GM21576 (cell line): Measurements from ENCODE around the gene NFE2.

Experiments
- ATAC-seq: cut with Tn5 transposase; IDR thresholded peaks from one replicate; pipeline ENCODE4 v1.9.1; 2021; ENCODE audit warnings: mild to moderate bottlenecking, moderate library complexity; ENCODE audit not compliant: unreplicated experiment

NFE2 gene

GRCh38 chr12:54253240-54253639 is 47.6 kb downstream of the NFE2 start:
- no peak for ATAC-seq

- ATAC-seq = no peak
These were observed 49.0 kb downstream of the NFE2 start for GRCh38 chr12:54251667-54252284.

DNA sequence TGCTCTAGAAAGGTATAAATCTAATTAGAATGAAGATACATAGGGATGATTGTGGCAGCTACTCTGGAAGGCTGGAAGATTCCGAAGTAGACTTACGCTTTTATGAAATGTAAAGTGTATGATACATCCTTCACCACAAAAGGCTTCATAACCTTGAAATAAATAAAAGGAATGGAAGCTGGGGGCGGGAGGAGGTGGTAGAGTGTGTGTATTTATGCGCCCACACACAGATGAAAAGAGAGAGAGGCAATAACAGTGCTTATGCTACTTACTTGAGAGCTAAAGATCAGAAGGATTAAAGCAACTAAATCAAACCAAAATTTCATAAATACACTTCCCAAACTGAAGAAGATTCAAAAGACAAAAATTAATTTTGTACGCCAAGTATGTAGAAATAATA is 51.3 kb downstream of the NFE2 start:
- no peak for ATAC-seq

DNA sequence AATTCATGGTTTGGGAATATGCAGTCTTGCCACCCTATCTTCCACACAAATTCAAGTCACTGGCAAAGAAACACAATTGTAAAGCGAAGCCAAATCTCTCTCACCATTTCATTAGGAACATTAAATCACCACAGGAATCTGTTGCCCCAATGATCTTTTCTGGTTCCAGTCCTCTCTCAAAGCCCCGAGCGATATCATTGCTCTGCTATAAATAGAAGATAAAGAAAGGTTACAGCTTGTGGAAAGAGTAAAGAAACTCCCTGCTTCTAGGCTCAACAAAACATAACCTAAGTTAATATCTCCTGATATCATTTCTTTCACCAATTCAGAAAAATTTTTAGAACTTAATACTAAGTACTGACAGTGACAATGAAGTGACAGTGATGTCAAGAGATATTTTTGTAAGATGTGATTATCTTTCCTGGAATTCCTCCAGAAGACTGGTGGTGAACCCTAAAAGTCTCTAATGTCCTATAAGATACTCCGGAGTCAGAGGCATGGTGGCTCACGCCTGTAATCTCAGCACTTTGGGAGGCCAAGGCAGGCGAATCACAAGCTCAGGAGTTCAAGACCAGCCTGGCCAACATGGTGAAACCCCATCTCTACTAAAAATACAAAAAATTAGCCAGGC is 54.7 kb downstream of the NFE2 start:
- ATAC-seq = no peak
